Left lung (tissue), 10 donors: Measurements from ENCODE around the gene CDH8. TPM values are rescaled to one million over a fixed set of nuclear protein-coding genes. Genes with fewer than 3 reads are reported as not detected.

Experiments used
- ATAC-seq: fragments of 200-7000 bp; cut with Tn5 transposase; one replicate; pipeline ENCODE4 v1.9.1; 2020; ENCODE audit warnings: moderate library complexity
- DNase-seq, 4 donors: peaks; one replicate each; pipeline ENCODE4 v3.0.0-alpha.2; 2013 to 2020
- H3K27ac ChIP-seq, 2 donors: fragments of 200-600 bp; sonication (generic) in 1 of 2; one replicate each; pipeline versions ENCODE4 v1.5.0 to v1.8.0; 2020 to 2021
- H3K27me3 ChIP-seq, 2 donors: fragments of 200-600 bp; sonication (generic) in 1 of 2; one replicate each; pipeline versions ENCODE4 v1.5.0 to v1.8.0; 2020 to 2021
- H3K36me3 ChIP-seq, 2 donors: fragments of 200-600 bp; sonication (generic) in 1 of 2; one replicate each; pipeline versions ENCODE4 v1.5.0 to v1.8.0; 2020 to 2021
- H3K4me1 ChIP-seq, 2 donors: fragments of 200-600 bp; one replicate each; pipeline ENCODE4 v1.8.0; 2021
- H3K4me3 ChIP-seq, 2 donors: fragments of 200-600 bp; sonication (generic) in 1 of 2; one replicate each; pipeline versions ENCODE4 v1.5.0 to v1.8.0; 2020 to 2021; ENCODE audit warnings: mild to moderate bottlenecking in 1 of 2
- H3K9me3 ChIP-seq, 2 donors: fragments of 200-600 bp; sonication (generic) in 1 of 2; one replicate each; pipeline versions ENCODE4 v1.5.0 to v1.8.0; 2020 to 2021
- CTCF ChIP-seq, 2 donors: fragments of 200-600 bp; sonication (generic) in 1 of 2; IDR thresholded peaks; one replicate each; pipeline versions ENCODE4 v1.5.0 to v1.8.0; 2021; ENCODE audit warnings: antibody characterized with exemption in 2 of 2
- intact Hi-C, 2 donors: fragments of 100-400 bp; cut with DNase I; formaldehyde crosslinking; loops; one replicate each; pipeline versions ENCODE4 v1.11.2 to v1.14.2; 2022
- polyA plus RNA-seq, 6 donors: library from polyadenylated mRNA; unstranded; fragments of 120-200 nt; gene quantifications; one replicate each; pipeline ENCODE4 v1.2.1, GENCODE V29; 2013; ENCODE audit not compliant: insufficient read length in 6 of 6
- total RNA-seq, 2 donors: library from RNA; stranded (reverse); fragmentation: NEBNext Ultra II Directional; extraction: Animal tissue kit (Norgen Biotek cat#: 25700); gene quantifications; one replicate each; pipeline ENCODE4 v1.2.1, GENCODE V29; 2021
- donor health status: DM: no; HTN: yes; CAD: no.
- donor health status: DM: no; HTN: no; CAD: no.

The CDH8 gene
- total and polyA plus RNA-seq, 8 donors, result 0.17 to 2.5 (median 1.2) TPM

- no peak overlapping the region for H3K27ac ChIP-seq
- intact Hi-C loops, result no loop called here
- DNase-seq, result no peak
- H3K9me3 ChIP-seq, result peaks cover 0 to 4% of the 10 kb centered on the region in 2 donors
- no peak for TF ChIP-seq CTCF (IDR thresholded peaks at IDR 0.05)
- H3K4me1 ChIP-seq, result no peaks in the 10 kb centered on the region
- H3K36me3 ChIP-seq, result no peaks in the 10 kb centered on the region
- no peak overlapping the region for H3K4me3 ChIP-seq
- ATAC-seq, result no peak
- no peaks in the 10 kb centered on the region for H3K27me3 ChIP-seq
Observed at GRCh38 chr16:61872778-61873119, 163.5 kb downstream of the CDH8 start.

- Histone ChIP-seq H3K27me3 (no peaks in the 10 kb centered on the region), H3K9me3 (peaks cover 0 to 4% of the 10 kb centered on the region in 2 donors), H3K27ac (no peak overlapping the region), H3K4me1 (no peaks in the 10 kb centered on the region), H3K4me3 (no peak overlapping the region), H3K36me3 (no peaks in the 10 kb centered on the region)
- intact Hi-C loops, result no loop called here
- DNase-seq, result no peak
- no peak for ATAC-seq
- TF ChIP-seq CTCF (IDR thresholded peaks at IDR 0.05), result no peak
Observed at GRCh38 chr16:61871837-61872777, 164.1 kb downstream of the CDH8 start.

GRCh38 chr16:61862221-61863155 is 173.8 kb downstream of the CDH8 start:
- H3K4me3 ChIP-seq, result no peak overlapping the region
- TF ChIP-seq CTCF (IDR thresholded peaks at IDR 0.05), result no peak
- no peaks in the 10 kb centered on the region for H3K9me3 ChIP-seq
- no peaks in the 10 kb centered on the region for H3K4me1 ChIP-seq
- ATAC-seq (no peak), DNase-seq (no peak)
- H3K27ac ChIP-seq, result no peak overlapping the region
- no peaks in the 10 kb centered on the region for H3K36me3 ChIP-seq
- intact Hi-C loops, result no loop called here
- no peaks in the 10 kb centered on the region for H3K27me3 ChIP-seq

GRCh38 chr16:61858988-61859387 is 177.2 kb downstream of the CDH8 start:
- ATAC-seq (no peak), DNase-seq (no peak)
- TF ChIP-seq CTCF (IDR thresholded peaks at IDR 0.05), result no peak
- no peaks in the 10 kb centered on the region for H3K36me3 ChIP-seq
- no peaks in the 10 kb centered on the region for H3K4me1 ChIP-seq
- H3K27ac ChIP-seq, result no peak overlapping the region
- no peak overlapping the region for H3K4me3 ChIP-seq
- no peaks in the 10 kb centered on the region for H3K9me3 ChIP-seq
- H3K27me3 ChIP-seq, result no peaks in the 10 kb centered on the region
- intact Hi-C loops, result no loop called here

- intact Hi-C loops, result no loop called here
- ATAC-seq, result no peak
- no peaks in the 10 kb centered on the region for H3K4me1 ChIP-seq
- no peak for TF ChIP-seq CTCF (IDR thresholded peaks at IDR 0.05)
- no peak overlapping the region for H3K27ac ChIP-seq
- H3K36me3 ChIP-seq, result no peaks in the 10 kb centered on the region
- no peaks in the 10 kb centered on the region for H3K9me3 ChIP-seq
- no peaks in the 10 kb centered on the region for H3K27me3 ChIP-seq
- no peak overlapping the region for H3K4me3 ChIP-seq
- DNase-seq, result peak in 1 of 4 donors; percentile 7
Observed at GRCh38 chr16:61842666-61843065, 193.6 kb downstream of the CDH8 start.
